ENCODE measurements around the gene CD36. TPM values are rescaled to one million over a fixed set of nuclear protein-coding genes. Genes with fewer than 3 reads are reported as not detected.

CD36 gene
- total RNA-seq, 1 experiment from 2014 or later, result 0.46 TPM

- DNase-seq (ENCODE audit: low read depth, low spot score) (no peak), ATAC-seq (no peak)
- Histone ChIP-seq H3K27ac (ENCODE audit: low read length) (no peak overlapping the region), H3K27me3 (ENCODE audit: control insufficient read depth, insufficient read depth, low read length) (0 out of 2 replicates have a peak, but pooled peaks cover 3% of the 10 kb centered on the region), H3K4me3 (ENCODE audit: low read depth in 2 of 2, low read length in 2 of 2) (no peak overlapping the region), H3K9me3 (ENCODE audit: control insufficient read depth, insufficient read depth, low read depth, low read length) (peaks cover 12% of the 10 kb centered on the region; the same call in 1 of the 2 replicates), H3K36me3 (ENCODE audit: control insufficient read depth, insufficient read depth, low read length) (no peaks in the 10 kb centered on the region), H3K4me1 (ENCODE audit: control insufficient read depth, insufficient read depth, low read length) (no peaks in the 10 kb centered on the region)
- no TSS peak for BruUV-seq (replicated peaks)
- TF ChIP-seq REST (IDR thresholded peaks at IDR 0.05; ENCODE audit: insufficient read depth in 1 of 2, low read depth in 2 of 2, low read length in 1 of 2) (no peak), TCF7L2 (IDR thresholded peaks at IDR 0.05; ENCODE audit: low read depth, low read length) (no peak), CTCF (IDR thresholded peaks at IDR 0.05) (no peak), POLR2AphosphoS5 (IDR thresholded peaks at IDR 0.05; ENCODE audit: low read depth, low read length) (no peak), SIN3A (IDR thresholded peaks at IDR 0.05; ENCODE audit: borderline replicate concordance, insufficient read depth, low read depth, low read length) (no peak)
- ChIA-PET POLR2A (no interaction called here), CTCF (no interaction called here)
- intact Hi-C loops (cut with micrococcal nuclease; ENCODE audit: unreplicated experiment), result no loop called here
- in situ Hi-C loops (cut with HindIII; ENCODE audit: low pct_unique_long_range_greater_than_20kb, low sequenced_read_pairs), result no loop called here
Observed at GRCh38 chr7:80642871-80643270, 4.4 kb downstream of the CD36 start.

GRCh38 chr7:80643336-80643915 lies 5.0 kb downstream of the CD36 start:
- H3K27me3 ChIP-seq (ENCODE audit: control insufficient read depth, insufficient read depth, low read length), result 0 out of 2 replicates have a peak, but pooled peaks cover 3% of the 10 kb centered on the region
- H3K27ac ChIP-seq (ENCODE audit: low read length), result no peak overlapping the region
- no peak for TF ChIP-seq TCF7L2 (IDR thresholded peaks at IDR 0.05; ENCODE audit: low read depth, low read length)
- TF ChIP-seq SIN3A (IDR thresholded peaks at IDR 0.05; ENCODE audit: borderline replicate concordance, insufficient read depth, low read depth, low read length), result no peak
- no peak for TF ChIP-seq CTCF (IDR thresholded peaks at IDR 0.05)
- no peak for TF ChIP-seq REST (IDR thresholded peaks at IDR 0.05; ENCODE audit: insufficient read depth in 1 of 2, low read depth in 2 of 2, low read length in 1 of 2)
- TF ChIP-seq POLR2AphosphoS5 (IDR thresholded peaks at IDR 0.05; ENCODE audit: low read depth, low read length), result no peak
- DNase-seq (ENCODE audit: low read depth, low spot score), result no peak
- in situ Hi-C loops (cut with HindIII; ENCODE audit: low pct_unique_long_range_greater_than_20kb, low sequenced_read_pairs), result no loop called here
- POLR2A ChIA-PET, result no interaction called here
- ATAC-seq, result no peak
- BruUV-seq (replicated peaks), result no TSS peak
- peaks cover 12% of the 10 kb centered on the region; the same call in 1 of the 2 replicates for H3K9me3 ChIP-seq (ENCODE audit: control insufficient read depth, insufficient read depth, low read depth, low read length)
- no peak overlapping the region for H3K4me3 ChIP-seq (ENCODE audit: low read depth in 2 of 2, low read length in 2 of 2)
- no peaks in the 10 kb centered on the region for H3K4me1 ChIP-seq (ENCODE audit: control insufficient read depth, insufficient read depth, low read length)
- intact Hi-C loops (cut with micrococcal nuclease; ENCODE audit: unreplicated experiment), result no loop called here
- CTCF ChIA-PET, result no interaction called here
- no peaks in the 10 kb centered on the region for H3K36me3 ChIP-seq (ENCODE audit: control insufficient read depth, insufficient read depth, low read length)

Measured in Panc1 (cell line).